HepG2 (cell line): ENCODE results near the gene TMEM219. TPM values are rescaled to one million over a fixed set of nuclear protein-coding genes. Genes with fewer than 3 reads are reported as not detected.

Experiments used
- ATAC-seq: fragments of 200-7000 bp; cut with Tn5 transposase; 3 replicates; pipeline ENCODE4 v1.9.1; 2020; ENCODE audit warnings: mild to moderate bottlenecking, moderate library complexity
- BruUV-seq: library from RNA; stranded (reverse); fragments of 400-500 nt; replicated peaks from 2 replicates; lab custom pipeline; 2021; lab: Mats Ljungman, UMichigan
- CTCF ChIA-PET: fragments of 300-600 bp; formaldehyde crosslinking; extraction: SDS; loops from one replicate; lab custom pipeline; 2021; ENCODE audit warnings: low total read pairs, inconsistent platforms, low intra/inter-chr PET ratio; lab: Yijun Ruan, JAX
- POLR2A ChIA-PET: fragments of 350-600 bp; sonication (Branson Sonifier 250); formaldehyde crosslinking; loops from one replicate; lab custom pipeline; 2020; ENCODE audit warnings: antibody characterized with exemption, inconsistent platforms; lab: Yijun Ruan, JAX
- DNase-seq: peaks from one replicate; pipeline ENCODE4 v3.0.0-alpha.2; 2015; ENCODE audit warnings: low spot score
- FAIRE-seq: peaks from 3 replicates; lab custom pipeline; 2011; peaks lifted over from hg19 to GRCh38; lab: Jason Lieb, UNC
- H2AFZ ChIP-seq: one replicate; pipeline ENCODE4 v1.6.1; 2011; ENCODE audit warnings: low read length, inconsistent platforms
- H3K27ac ChIP-seq: fragments of 300-600 bp; 3 replicates; pipeline ENCODE4 v1.8.0; 2011; ENCODE audit warnings: mixed run types, mild to moderate bottlenecking, mixed read lengths, low read length, inconsistent platforms; ENCODE audit not compliant: insufficient read depth; ENCODE audit errors: extremely low read length
- H3K27me3 ChIP-seq, 2 experiments: fragments of 200-600 bp in 1 of 2; 2 replicates in 1 of 2; 3 replicates in 1 of 2; pipeline versions ENCODE4 v1.6.0 to v1.8.0; 2011; ENCODE audit warnings: low read length in 2 of 2, mild to moderate bottlenecking in 2 of 2, moderate library complexity in 2 of 2, inconsistent platforms in 1 of 2; ENCODE audit not compliant: insufficient read depth in 2 of 2, control insufficient read depth in 1 of 2
- H3K36me3 ChIP-seq, 2 experiments: fragments of 200-600 bp in 1 of 2; replicated peaks in 1 of 2; 2 replicates in 1 of 2; 3 replicates in 1 of 2; pipeline versions ENCODE4 v1.5.1 to v1.8.0; 2011; ENCODE audit warnings: low read length in 2 of 2, inconsistent platforms in 1 of 2; ENCODE audit not compliant: insufficient read depth in 2 of 2, control insufficient read depth in 1 of 2
- H3K4me1 ChIP-seq: 2 replicates; pipeline ENCODE4 v1.5.1; 2012; ENCODE audit warnings: low read length, inconsistent platforms; ENCODE audit not compliant: insufficient read depth
- H3K4me2 ChIP-seq: 2 replicates; pipeline ENCODE4 v1.6.0; 2011; ENCODE audit warnings: low read depth, low read length, inconsistent platforms
- H3K4me3 ChIP-seq, 3 experiments: fragments of 200-600 bp in 1 of 3; sonication (generic), shearing (Covaris generic) in 1 of 3; replicated peaks in 1 of 3; 2 replicates each; pipeline ENCODE4 v1.5.1; 2011 to 2016; ENCODE audit warnings: low read length in 3 of 3, inconsistent platforms in 2 of 3, low read depth in 2 of 3, mild to moderate bottlenecking in 2 of 3, control low read depth in 1 of 3, mixed read lengths in 1 of 3; ENCODE audit not compliant: insufficient read depth in 1 of 3
- H3K79me2 ChIP-seq: one replicate; pipeline ENCODE4 v1.6.1; 2011; ENCODE audit warnings: low read length, inconsistent platforms; ENCODE audit not compliant: insufficient read depth
- H3K9ac ChIP-seq: 2 replicates; pipeline ENCODE4 v1.6.0; 2011; ENCODE audit warnings: mild to moderate bottlenecking, low read depth, low read length, inconsistent platforms; ENCODE audit not compliant: insufficient read depth
- H3K9me3 ChIP-seq: 2 replicates; pipeline ENCODE4 v1.5.1; 2012; ENCODE audit warnings: mild to moderate bottlenecking, low read length
- H4K20me1 ChIP-seq: 2 replicates; pipeline ENCODE4 v1.6.0; 2011; ENCODE audit warnings: inconsistent platforms, mild to moderate bottlenecking, low read length, moderate library complexity; ENCODE audit not compliant: insufficient read depth
- AHDC1 ChIP-seq: sonication (generic); formaldehyde crosslinking; IDR thresholded peaks from 2 replicates; pipeline ENCODE4 v1.5.1; 2020; ENCODE audit warnings: mild to moderate bottlenecking, missing genetic modification reagents, borderline replicate concordance
- ATAD3A ChIP-seq: sonication (generic); formaldehyde crosslinking; IDR thresholded peaks from 2 replicates; pipeline ENCODE4 v1.4.0; 2020; ENCODE audit warnings: missing genetic modification reagents
- DPF2 ChIP-seq: sonication (generic); formaldehyde crosslinking; IDR thresholded peaks from 2 replicates; pipeline ENCODE4 v1.4.0; 2020; ENCODE audit warnings: mild to moderate bottlenecking, low read depth, missing genetic modification reagents, borderline replicate concordance
- JUND ChIP-seq: sonication (generic); formaldehyde crosslinking; IDR thresholded peaks from 2 replicates; pipeline ENCODE4 v1.8.0; 2022; ENCODE audit warnings: mild to moderate bottlenecking, missing genetic modification reagents
- POLR2AphosphoS2 ChIP-seq: IDR thresholded peaks from 2 replicates; pipeline ENCODE4 v1.6.1; 2011; ENCODE audit warnings: low read depth, low read length, improper control_type of control experiment
- SMC3 ChIP-seq: IDR thresholded peaks from 2 replicates; pipeline ENCODE4 v1.6.1; 2011; ENCODE audit warnings: low read length, improper control_type of control experiment
- TP53 ChIP-seq: sonication (generic); formaldehyde crosslinking; conservative IDR thresholded peaks from 2 replicates; pipeline ENCODE4 v1.4.0; 2020; ENCODE audit warnings: missing genetic modification reagents
- ZNF20 ChIP-seq: sonication (generic); formaldehyde crosslinking; IDR thresholded peaks from 2 replicates; pipeline ENCODE4 v1.4.0; 2020; ENCODE audit warnings: mild to moderate bottlenecking, moderate library complexity, missing genetic modification reagents
- ZNF230 ChIP-seq: sonication (generic); formaldehyde crosslinking; IDR thresholded peaks from 2 replicates; pipeline ENCODE4 v1.4.0; 2020; ENCODE audit warnings: mild to moderate bottlenecking, missing genetic modification reagents
- ZNF232 ChIP-seq: sonication (generic); formaldehyde crosslinking; IDR thresholded peaks from 2 replicates; pipeline ENCODE4 v1.4.0; 2020; ENCODE audit warnings: missing genetic modification reagents, borderline replicate concordance
- ZNF746 ChIP-seq: sonication (generic); formaldehyde crosslinking; IDR thresholded peaks from 2 replicates; pipeline ENCODE4 v1.8.0; 2022; ENCODE audit warnings: mild to moderate bottlenecking, missing genetic modification reagents
- ZNF780A ChIP-seq: sonication (generic); formaldehyde crosslinking; IDR thresholded peaks from 2 replicates; pipeline ENCODE4 v1.8.0; 2022; ENCODE audit warnings: mild to moderate bottlenecking, missing genetic modification reagents, moderate library complexity
- ZNF83 ChIP-seq: sonication (generic); formaldehyde crosslinking; IDR thresholded peaks from 2 replicates; pipeline ENCODE4 v1.4.0; 2020; ENCODE audit warnings: missing genetic modification reagents, mild to moderate bottlenecking, borderline replicate concordance
- WGBS: methylation state at CpG from one replicate; pipeline ENCODE4 v1.1.6; 2017; ENCODE audit warnings: low lambda C conversion rate; 5-methylcytosine and 5-hydroxymethylcytosine counted together
- in situ Hi-C: cut with HindIII; loops from 2 replicates; pipeline ENCODE4 v1.10.0; 2017; ENCODE audit warnings: low pct_unique_long_range_greater_than_20kb; ENCODE audit not compliant: extremely low pct_ligation_motif_present
- intact Hi-C: fragments of 100-400 bp; cut with micrococcal nuclease; formaldehyde crosslinking; loops from one replicate; pipeline ENCODE4 v1.10.0; 2022; ENCODE audit not compliant: unreplicated experiment
- polyA plus RNA-seq, 8 experiments: library from polyadenylated mRNA; depleted of rRNA in 3 of 8; stranded (reverse) in 7 of 8; unstranded in 1 of 8; fragments of >200 nt; fragmentation: Illumina TruSeq in 4 of 8; extraction: Trizol in 4 of 8; gene quantifications; 2 replicates each; pipeline versions ENCODE4 v1.2.1 to v1.2.3, GENCODE V29; 2011 to 2016; ENCODE audit warnings: low read depth in 4 of 8, missing spikeins in 1 of 8, mixed read lengths in 1 of 8; ENCODE audit not compliant: insufficient read depth in 1 of 8
- total RNA-seq, 5 experiments: library from RNA; depleted of rRNA; stranded (reverse); fragments of >200 nt; fragmentation: Illumina TruSeq; extraction: Trizol; gene quantifications; 2 replicates each; pipeline ENCODE4 v1.2.3, GENCODE V29; 2016; ENCODE audit warnings: low read depth in 1 of 5

Gene TMEM219
- total and polyA plus RNA-seq, 2 of the 13 experiments (the other 11 are each of a cell fraction or from before 2014, with no cell fraction given): 105 to 115 TPM

GRCh38 chr16:29916979-29917378 is 44.9 kb upstream of the TMEM219 start:
- Histone ChIP-seq H3K4me1 (peaks cover 14% of the 10 kb centered on the region), H3K9me3 (no peaks in the 10 kb centered on the region), H3K4me2 (no peak overlapping the region), H4K20me1 (no peaks in the 10 kb centered on the region), H3K27me3 (no peaks in the 10 kb centered on the region), H3K27ac (no peak overlapping the region), H3K4me3 (no peak overlapping the region), H3K36me3 (peaks cover 3 to 27% of the 10 kb centered on the region in 2 experiments; a peak in 3 of 5 replicates), H2AFZ (no peak overlapping the region), H3K79me2 (no peaks in the 10 kb centered on the region), H3K9ac (no peak overlapping the region)
- WGBS: 100% methylated on average over 1 of the region's 1 CpG
- BruUV-seq: no TSS peak
- intact Hi-C loops: no loop called here
- FAIRE-seq: no peak
- CTCF ChIA-PET: no interaction called here
- no peak for TF ChIP-seq ZNF230 (CRISPR knock-in tag)
- peak; percentile 31; the same call in 1 of the 2 replicates for TF ChIP-seq SMC3
- DNase-seq: peak; percentile 41
- POLR2A ChIA-PET: interaction anchor here (0.6 to 4.8 kb wide), 5 partner anchors 9 to 88 kb away, joined by 3 to 34 read pairs (median 10); partner anchors contain the start of genes ASPHD1, KCTD13, SEZ6L2 and TAOK2
- in situ Hi-C loops: no loop called here
- ATAC-seq: peak; percentile 82

- POLR2A ChIA-PET: interaction anchor here (0.9 kb wide), 1 partner anchor 53 kb away, joined by 3 read pairs; the partner anchor contains the start of gene TAOK2
Observed at GRCh38 chr16:29920288-29921033, 41.4 kb upstream of the TMEM219 start.

More at GRCh38 chr16:29920288-29921033, 41.4 kb upstream of the TMEM219 start:
- no peak overlapping the region for H3K27ac ChIP-seq
- H4K20me1 ChIP-seq: no peaks in the 10 kb centered on the region
- TF ChIP-seq ZNF746 (no peak), DPF2 (CRISPR knock-in tag) (no peak), ZNF83 (CRISPR knock-in tag) (no peak), POLR2AphosphoS2 (no peak), AHDC1 (no peak), ZNF780A (no peak), ZNF20 (CRISPR knock-in tag) (no peak), ATAD3A (no peak), JUND (no peak), ZNF232 (CRISPR knock-in tag) (no peak), TP53 (no peak)
- peaks cover 25% of the 10 kb centered on the region for H3K4me1 ChIP-seq
- in situ Hi-C loops (no loop called here), intact Hi-C loops (no loop called here)
- H3K79me2 ChIP-seq: peaks cover 12% of the 10 kb centered on the region
- no peaks in the 10 kb centered on the region for H3K27me3 ChIP-seq
- DNase-seq (no peak), FAIRE-seq (no peak), ATAC-seq (no peak)
- H3K9ac ChIP-seq: no peak overlapping the region
- CTCF ChIA-PET: no interaction called here
- no peak overlapping the region for H3K4me3 ChIP-seq
- no peak overlapping the region for H3K4me2 ChIP-seq
- 96% methylated on average over 6 of the region's 6 CpGs for WGBS
- peaks cover 3 to 37% of the 10 kb centered on the region in 2 experiments; a peak in 3 of 5 replicates for H3K36me3 ChIP-seq
- BruUV-seq: no TSS peak
- H3K9me3 ChIP-seq: no peaks in the 10 kb centered on the region
- no peak overlapping the region for H2AFZ ChIP-seq
